ENCODE data around the gene SPINK13. TPM values are rescaled to one million over a fixed set of nuclear protein-coding genes. Genes with fewer than 3 reads are reported as not detected.

SPINK13 gene
- total and polyA plus RNA-seq, 9 of the 15 experiments (the other 6 are each of a cell fraction or from before 2014, with no cell fraction given), result 0.07 TPM; not detected in 8

Small RNA genes lying within 50 kb of the gene (small RNA-seq; reads per million reads assigned to genes)
- not detected for gene HMGN1P16

Other genes starting within 250 kb of the SPINK13 start
- gene SPINK5, start 204.8 kb upstream of the SPINK13 start, total RNA-seq (2014; rRNA removed), result 0.54 TPM in 1 of 2 replicates, not detected in the other
- 0.10 and 0.18 TPM in 2 replicates for gene SPINK5, start 204.8 kb upstream of the SPINK13 start, total RNA-seq (2014; rRNA removed; fragmentation: Illumina TruSeq; extraction: Trizol)
- 0.11 and 0.14 TPM in 2 replicates for gene SPINK5, start 204.8 kb upstream of the SPINK13 start, total RNA-seq (2015; rRNA removed; fragmentation: Illumina TruSeq; extraction: Trizol)
- 0.29 TPM in 2 replicates for gene SPINK5, start 204.8 kb upstream of the SPINK13 start, total RNA-seq (2021)
- 0.04 and 0.68 TPM in 2 replicates for gene SPINK5, start 204.8 kb upstream of the SPINK13 start, polyA plus RNA-seq (2011; rRNA removed)
- gene SPINK5, start 204.8 kb upstream of the SPINK13 start, polyA plus RNA-seq (2014; fragmentation: Illumina TruSeq; extraction: Trizol), result 0.09 and 0.14 TPM in 2 replicates
- gene SPINK5, start 204.8 kb upstream of the SPINK13 start, polyA plus RNA-seq (2014; fragmentation: Nextera tagmentation; extraction: Ambion mirVana), result under 1 TPM in 1 of 2 experiments, not detected in 1; 0.07 TPM
- gene SPINK5, start 204.8 kb upstream of the SPINK13 start, polyA plus RNA-seq (2014; rRNA removed), result 0.11 and 0.26 TPM in 2 replicates
- gene SPINK14, start 100.2 kb upstream of the SPINK13 start, total RNA-seq (2014; rRNA removed), result not detected in 2 replicates
- gene SPINK14, start 100.2 kb upstream of the SPINK13 start, total RNA-seq (2014; rRNA removed; fragmentation: Illumina TruSeq; extraction: Trizol), result not detected in 2 replicates
- gene SPINK14, start 100.2 kb upstream of the SPINK13 start, total RNA-seq (2015; rRNA removed; fragmentation: Illumina TruSeq; extraction: Trizol), result not detected in 2 replicates
- gene SPINK14, start 100.2 kb upstream of the SPINK13 start, total RNA-seq (2021), result not detected in 2 replicates
- not detected in 2 replicates for gene SPINK14, start 100.2 kb upstream of the SPINK13 start, polyA plus RNA-seq (2011; rRNA removed)
- not detected in 2 replicates for gene SPINK14, start 100.2 kb upstream of the SPINK13 start, polyA plus RNA-seq (2014; fragmentation: Illumina TruSeq; extraction: Trizol)
- not detected for gene SPINK14, start 100.2 kb upstream of the SPINK13 start, polyA plus RNA-seq (2014; fragmentation: Nextera tagmentation; extraction: Ambion mirVana)
- not detected in 2 replicates for gene SPINK14, start 100.2 kb upstream of the SPINK13 start, polyA plus RNA-seq (2014; rRNA removed)
- gene SPINK6, start 65.8 kb upstream of the SPINK13 start, total RNA-seq (2014; rRNA removed), result not detected in 2 replicates
- not detected in 2 replicates for gene SPINK6, start 65.8 kb upstream of the SPINK13 start, total RNA-seq (2014; rRNA removed; fragmentation: Illumina TruSeq; extraction: Trizol)
- gene SPINK6, start 65.8 kb upstream of the SPINK13 start, total RNA-seq (2015; rRNA removed; fragmentation: Illumina TruSeq; extraction: Trizol), result not detected in 2 replicates
- not detected in 2 replicates for gene SPINK6, start 65.8 kb upstream of the SPINK13 start, total RNA-seq (2021)
- gene SPINK6, start 65.8 kb upstream of the SPINK13 start, polyA plus RNA-seq (2011; rRNA removed), result not detected in 2 replicates
- not detected in 2 replicates for gene SPINK6, start 65.8 kb upstream of the SPINK13 start, polyA plus RNA-seq (2014; fragmentation: Illumina TruSeq; extraction: Trizol)
- gene SPINK6, start 65.8 kb upstream of the SPINK13 start, polyA plus RNA-seq (2014; fragmentation: Nextera tagmentation; extraction: Ambion mirVana), result not detected
- gene SPINK6, start 65.8 kb upstream of the SPINK13 start, polyA plus RNA-seq (2014; rRNA removed), result not detected in 2 replicates
- gene MARCOL, start 30.3 kb upstream of the SPINK13 start, total RNA-seq (2014; rRNA removed), result not detected in 2 replicates
- not detected in 2 replicates for gene MARCOL, start 30.3 kb upstream of the SPINK13 start, total RNA-seq (2014; rRNA removed; fragmentation: Illumina TruSeq; extraction: Trizol)
- not detected in 2 replicates for gene MARCOL, start 30.3 kb upstream of the SPINK13 start, total RNA-seq (2015; rRNA removed; fragmentation: Illumina TruSeq; extraction: Trizol)
- not detected in 2 replicates for gene MARCOL, start 30.3 kb upstream of the SPINK13 start, total RNA-seq (2021)
- gene MARCOL, start 30.3 kb upstream of the SPINK13 start, polyA plus RNA-seq (2011; rRNA removed), result not detected in 2 replicates
- not detected in 2 replicates for gene MARCOL, start 30.3 kb upstream of the SPINK13 start, polyA plus RNA-seq (2014; fragmentation: Illumina TruSeq; extraction: Trizol)
- not detected for gene MARCOL, start 30.3 kb upstream of the SPINK13 start, polyA plus RNA-seq (2014; fragmentation: Nextera tagmentation; extraction: Ambion mirVana)
- not detected in 2 replicates for gene MARCOL, start 30.3 kb upstream of the SPINK13 start, polyA plus RNA-seq (2014; rRNA removed)
- not detected in 2 replicates for gene SPINK7, start 43.6 kb downstream of the SPINK13 start, total RNA-seq (2014; rRNA removed)
- gene SPINK7, start 43.6 kb downstream of the SPINK13 start, total RNA-seq (2014; rRNA removed; fragmentation: Illumina TruSeq; extraction: Trizol), result not detected in 2 replicates
- not detected in 2 replicates for gene SPINK7, start 43.6 kb downstream of the SPINK13 start, total RNA-seq (2015; rRNA removed; fragmentation: Illumina TruSeq; extraction: Trizol)
- not detected in 2 replicates for gene SPINK7, start 43.6 kb downstream of the SPINK13 start, total RNA-seq (2021)
- gene SPINK7, start 43.6 kb downstream of the SPINK13 start, polyA plus RNA-seq (2011; rRNA removed), result not detected in 2 replicates
- gene SPINK7, start 43.6 kb downstream of the SPINK13 start, polyA plus RNA-seq (2014; fragmentation: Illumina TruSeq; extraction: Trizol), result not detected in 2 replicates
- gene SPINK7, start 43.6 kb downstream of the SPINK13 start, polyA plus RNA-seq (2014; fragmentation: Nextera tagmentation; extraction: Ambion mirVana), result not detected
- not detected in 2 replicates for gene SPINK7, start 43.6 kb downstream of the SPINK13 start, polyA plus RNA-seq (2014; rRNA removed)
- not detected in 2 replicates for gene SPINK9, start 66.8 kb downstream of the SPINK13 start, total RNA-seq (2014; rRNA removed)
- gene SPINK9, start 66.8 kb downstream of the SPINK13 start, total RNA-seq (2014; rRNA removed; fragmentation: Illumina TruSeq; extraction: Trizol), result not detected in 2 replicates
- gene SPINK9, start 66.8 kb downstream of the SPINK13 start, total RNA-seq (2015; rRNA removed; fragmentation: Illumina TruSeq; extraction: Trizol), result not detected in 2 replicates
- not detected in 2 replicates for gene SPINK9, start 66.8 kb downstream of the SPINK13 start, total RNA-seq (2021)
- gene SPINK9, start 66.8 kb downstream of the SPINK13 start, polyA plus RNA-seq (2011; rRNA removed), result not detected in 2 replicates
- not detected in 2 replicates for gene SPINK9, start 66.8 kb downstream of the SPINK13 start, polyA plus RNA-seq (2014; fragmentation: Illumina TruSeq; extraction: Trizol)
- not detected for gene SPINK9, start 66.8 kb downstream of the SPINK13 start, polyA plus RNA-seq (2014; fragmentation: Nextera tagmentation; extraction: Ambion mirVana)
- gene SPINK9, start 66.8 kb downstream of the SPINK13 start, polyA plus RNA-seq (2014; rRNA removed), result not detected in 2 replicates
- gene FBXO38, start 115.2 kb downstream of the SPINK13 start, total RNA-seq (2014; rRNA removed), result 23.6 and 24.2 TPM in 2 replicates
- gene FBXO38, start 115.2 kb downstream of the SPINK13 start, total RNA-seq (2014; rRNA removed; fragmentation: Illumina TruSeq; extraction: Trizol), result 36.0 and 42.6 TPM in 2 replicates
- gene FBXO38, start 115.2 kb downstream of the SPINK13 start, total RNA-seq (2015; rRNA removed; fragmentation: Illumina TruSeq; extraction: Trizol), result 35.1 and 39.4 TPM in 2 replicates
- gene FBXO38, start 115.2 kb downstream of the SPINK13 start, total RNA-seq (2021), result 26.5 and 31.3 TPM in 2 replicates
- 25.2 and 37.2 TPM in 2 replicates for gene FBXO38, start 115.2 kb downstream of the SPINK13 start, polyA plus RNA-seq (2011; rRNA removed)
- 28.3 and 32.4 TPM in 2 replicates for gene FBXO38, start 115.2 kb downstream of the SPINK13 start, polyA plus RNA-seq (2014; fragmentation: Illumina TruSeq; extraction: Trizol)
- 10 to 100 TPM in 1 of 2 experiments, 1 to 10 TPM in 1; 7.4 to 21.6 TPM for gene FBXO38, start 115.2 kb downstream of the SPINK13 start, polyA plus RNA-seq (2014; fragmentation: Nextera tagmentation; extraction: Ambion mirVana)
- 19.0 and 29.3 TPM in 2 replicates for gene FBXO38, start 115.2 kb downstream of the SPINK13 start, polyA plus RNA-seq (2014; rRNA removed)